Dendritic cell treated with granulocyte-macrophage colony-stimulating factor and Interleukin-4, amounts not matched to agents 40 ng/mL and 50 ng/mL, for 4 days (primary cell): ENCODE data around the gene PRCD.

Source experiments
- H3K27ac Mint-ChIP-seq: one replicate; pipeline ENCODE4 v1.8.0; 2022; ENCODE audit warnings: mild to moderate bottlenecking, mixed read lengths
- H3K27me3 Mint-ChIP-seq: one replicate; pipeline ENCODE4 v1.8.0; 2022; ENCODE audit warnings: mild to moderate bottlenecking, mixed read lengths
- H3K36me3 Mint-ChIP-seq: one replicate; pipeline ENCODE4 v1.8.0; 2022; ENCODE audit warnings: low read depth, mixed read lengths
- H3K4me1 Mint-ChIP-seq: one replicate; pipeline ENCODE4 v1.8.0; 2022; ENCODE audit warnings: low read depth, mixed read lengths
- H3K4me3 Mint-ChIP-seq: one replicate; pipeline ENCODE4 v1.8.0; 2022; ENCODE audit warnings: mild to moderate bottlenecking, moderate library complexity, mixed read lengths
- H3K9me3 Mint-ChIP-seq: one replicate; pipeline ENCODE4 v1.8.0; 2022; ENCODE audit warnings: mixed read lengths
- intact Hi-C: fragments of 100-400 bp; cut with micrococcal nuclease; formaldehyde crosslinking; loops from one replicate; pipeline ENCODE4 v1.15.0; 2022

PRCD gene

GRCh38 chr17:76536511-76537287, 3.1 kb upstream of the PRCD start:
- intact Hi-C loops, result no loop called here
- peaks cover 69% of the 10 kb centered on the region for H3K27me3 Mint-ChIP-seq
- H3K4me3 Mint-ChIP-seq, result no peak overlapping the region

GRCh38 chr17:76537288-76537577, 2.6 kb upstream of the PRCD start:
- Mint-ChIP-seq H3K4me3 (no peak overlapping the region), H3K27me3 (peaks cover 67% of the 10 kb centered on the region)

More at GRCh38 chr17:76536511-76537287, 3.1 kb upstream of the PRCD start:
- Mint-ChIP-seq H3K4me1 (peaks cover 8% of the 10 kb centered on the region), H3K27ac (no peak overlapping the region), H3K9me3 (no peaks in the 10 kb centered on the region), H3K36me3 (no peaks in the 10 kb centered on the region)

DNA sequence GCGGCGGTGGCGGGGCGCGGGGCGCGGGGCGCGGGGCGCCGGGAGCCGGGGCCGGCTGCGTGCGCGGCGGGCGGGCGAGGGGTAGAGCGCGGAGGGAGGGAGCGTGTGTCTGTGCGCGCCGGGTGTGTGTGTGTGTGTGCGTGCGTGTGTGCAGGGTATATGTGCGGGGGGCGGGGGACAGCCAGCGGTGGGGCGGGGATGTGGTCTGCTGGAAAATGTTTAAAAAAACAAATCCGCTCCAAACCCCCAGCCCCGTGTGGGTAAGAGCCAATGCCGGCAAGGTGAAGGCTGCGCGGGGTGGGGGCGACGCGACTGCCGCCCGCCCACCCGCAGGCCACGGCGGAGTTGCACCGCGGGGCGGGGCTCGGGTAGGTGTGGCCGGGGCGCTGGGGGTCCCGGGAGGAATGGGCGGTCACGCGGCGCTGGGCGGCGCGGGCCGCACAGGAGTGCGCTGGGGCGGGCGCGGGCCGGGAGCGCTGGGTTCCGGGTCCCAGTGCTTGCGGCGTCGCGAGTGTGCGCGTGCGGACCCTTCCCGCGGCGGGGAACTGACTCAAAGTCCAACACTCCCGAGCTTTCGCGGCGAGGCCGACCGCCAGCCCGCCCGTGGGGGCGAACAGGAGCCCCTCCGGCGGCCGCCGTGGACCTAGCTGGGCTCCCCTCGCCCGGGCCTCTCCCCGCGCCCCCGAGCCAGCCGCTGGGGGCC, 2.1 kb upstream of the PRCD start, which contains the start of gene CYGB:
Gene CYGB, minus strand, starts transcription at position 132 of the 703 bp plus-strand sequence. CDS start 167 bp downstream, outside the sequence.
- intact Hi-C loops, result no loop called here
- peaks cover 69% of the 10 kb centered on the region for H3K27me3 Mint-ChIP-seq
- no peak within 1 kb of the TSS for H3K4me3 Mint-ChIP-seq
- H3K27ac Mint-ChIP-seq, result no peak within 1 kb of the TSS
- H3K36me3 Mint-ChIP-seq, result no peaks in the 10 kb centered on the region
- peaks cover 8% of the 10 kb centered on the region for H3K4me1 Mint-ChIP-seq
- H3K9me3 Mint-ChIP-seq, result no peaks in the 10 kb centered on the region

More at GRCh38 chr17:76537288-76537577, 2.6 kb upstream of the PRCD start:
- no peak overlapping the region for H3K27ac Mint-ChIP-seq
- H3K4me1 Mint-ChIP-seq, result peaks cover 8% of the 10 kb centered on the region
- no peaks in the 10 kb centered on the region for H3K9me3 Mint-ChIP-seq
- intact Hi-C loops, result no loop called here
- no peaks in the 10 kb centered on the region for H3K36me3 Mint-ChIP-seq

- no peaks in the 10 kb centered on the region for H3K9me3 Mint-ChIP-seq
- H3K27ac Mint-ChIP-seq, result no peak overlapping the region
- H3K36me3 Mint-ChIP-seq, result no peaks in the 10 kb centered on the region
- intact Hi-C loops, result no loop called here
- H3K27me3 Mint-ChIP-seq, result peaks cover 74% of the 10 kb centered on the region
- no peak overlapping the region for H3K4me3 Mint-ChIP-seq
- H3K4me1 Mint-ChIP-seq, result peaks cover 8% of the 10 kb centered on the region
Observed at GRCh38 chr17:76538281-76538931, 1.4 kb upstream of the PRCD start.

- no peaks in the 10 kb centered on the region for H3K9me3 Mint-ChIP-seq
- no peak overlapping the region for H3K4me3 Mint-ChIP-seq
- intact Hi-C loops, result no loop called here
- no peak overlapping the region for H3K27ac Mint-ChIP-seq
- H3K27me3 Mint-ChIP-seq, result peaks cover 79% of the 10 kb centered on the region
- H3K4me1 Mint-ChIP-seq, result peaks cover 12% of the 10 kb centered on the region
- no peaks in the 10 kb centered on the region for H3K36me3 Mint-ChIP-seq
Observed at GRCh38 chr17:76538941-76539570, 788 bp upstream of the PRCD start.

- Mint-ChIP-seq H3K4me1 (peaks cover 20% of the 10 kb centered on the region), H3K36me3 (no peaks in the 10 kb centered on the region), H3K4me3 (peak overlapping the region; percentile 72), H3K27ac (no peak overlapping the region), H3K27me3 (peaks cover 82% of the 10 kb centered on the region), H3K9me3 (no peaks in the 10 kb centered on the region)
- intact Hi-C loops, result no loop called here
Observed at GRCh38 chr17:76540381-76541300, 797 bp downstream of the PRCD start.

DNA sequence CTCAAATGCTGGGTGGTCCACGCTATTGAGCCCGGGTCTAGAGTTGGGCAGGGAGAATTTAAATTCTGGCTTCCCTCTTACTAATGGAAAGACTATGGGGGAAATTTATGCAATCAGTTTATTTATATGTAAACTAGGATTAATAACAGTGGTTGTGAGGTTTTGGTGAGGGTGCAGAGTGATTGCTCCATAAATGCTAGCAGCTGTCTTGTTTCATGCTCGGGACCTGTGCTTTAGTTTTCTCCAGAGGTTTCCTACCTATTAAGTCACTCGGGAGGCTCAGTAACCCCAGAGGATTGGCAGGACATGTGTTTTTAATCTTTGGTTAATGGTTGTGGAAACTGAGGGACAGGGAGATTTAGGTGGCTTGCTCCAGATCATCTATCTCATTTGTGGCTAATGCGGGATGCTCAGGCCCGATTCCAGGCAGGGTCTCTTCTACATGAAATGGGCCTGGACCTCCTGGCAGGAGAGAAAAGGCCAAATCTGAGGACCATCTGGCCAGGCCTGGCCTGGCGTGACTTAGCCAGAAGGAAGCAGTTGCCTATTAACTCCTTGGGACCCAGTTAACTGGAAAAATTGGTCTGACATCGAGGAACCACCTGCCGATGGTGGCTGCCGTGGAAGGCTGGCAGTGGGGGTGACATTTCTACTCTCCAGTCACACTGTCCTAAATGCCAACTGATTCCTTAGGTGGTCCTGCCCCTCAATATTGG, 2.1 kb downstream of the PRCD start:
- Mint-ChIP-seq H3K4me1 (peaks cover 20% of the 10 kb centered on the region), H3K36me3 (no peaks in the 10 kb centered on the region), H3K4me3 (no peak overlapping the region), H3K27me3 (peaks cover 77% of the 10 kb centered on the region), H3K27ac (no peak overlapping the region), H3K9me3 (no peaks in the 10 kb centered on the region)
- intact Hi-C loops, result no loop called here

- H3K27me3 Mint-ChIP-seq, result peaks cover 71% of the 10 kb centered on the region
- H3K4me1 Mint-ChIP-seq, result peaks cover 20% of the 10 kb centered on the region
- H3K4me3 Mint-ChIP-seq, result no peak overlapping the region
- intact Hi-C loops, result no loop called here
- H3K27ac Mint-ChIP-seq, result no peak overlapping the region
- no peaks in the 10 kb centered on the region for H3K9me3 Mint-ChIP-seq
- H3K36me3 Mint-ChIP-seq, result no peaks in the 10 kb centered on the region
Observed at GRCh38 chr17:76542566-76542971, 2.7 kb downstream of the PRCD start.

- intact Hi-C loops, result no loop called here
- H3K4me3 Mint-ChIP-seq, result no peak overlapping the region
- no peak overlapping the region for H3K27ac Mint-ChIP-seq
- peaks cover 20% of the 10 kb centered on the region for H3K4me1 Mint-ChIP-seq
- peaks cover 69% of the 10 kb centered on the region for H3K27me3 Mint-ChIP-seq
- H3K9me3 Mint-ChIP-seq, result no peaks in the 10 kb centered on the region
- no peaks in the 10 kb centered on the region for H3K36me3 Mint-ChIP-seq
Observed at GRCh38 chr17:76542984-76543383, 3.1 kb downstream of the PRCD start.

- intact Hi-C loops, result no loop called here
- no peak overlapping the region for H3K27ac Mint-ChIP-seq
- H3K27me3 Mint-ChIP-seq, result peaks cover 67% of the 10 kb centered on the region
- H3K9me3 Mint-ChIP-seq, result no peaks in the 10 kb centered on the region
- H3K36me3 Mint-ChIP-seq, result no peaks in the 10 kb centered on the region
- H3K4me3 Mint-ChIP-seq, result no peak overlapping the region
- peaks cover 20% of the 10 kb centered on the region for H3K4me1 Mint-ChIP-seq
Observed at GRCh38 chr17:76543482-76543825, 3.6 kb downstream of the PRCD start.

- H3K27ac Mint-ChIP-seq, result no peak overlapping the region
- H3K4me3 Mint-ChIP-seq, result no peak overlapping the region
- H3K4me1 Mint-ChIP-seq, result peaks cover 20% of the 10 kb centered on the region
- H3K27me3 Mint-ChIP-seq, result peaks cover 61% of the 10 kb centered on the region
- H3K36me3 Mint-ChIP-seq, result no peaks in the 10 kb centered on the region
- intact Hi-C loops, result no loop called here
- H3K9me3 Mint-ChIP-seq, result no peaks in the 10 kb centered on the region
Observed at GRCh38 chr17:76543826-76544545, 4.1 kb downstream of the PRCD start.

GRCh38 chr17:76544546-76545365, 4.9 kb downstream of the PRCD start:
- Mint-ChIP-seq H3K27ac (no peak overlapping the region), H3K9me3 (no peaks in the 10 kb centered on the region), H3K36me3 (no peaks in the 10 kb centered on the region), H3K27me3 (peaks cover 54% of the 10 kb centered on the region), H3K4me3 (no peak overlapping the region), H3K4me1 (peaks cover 20% of the 10 kb centered on the region)
- intact Hi-C loops, result no loop called here
